Measurements from ENCODE around the gene SPOCK1.
"Not testable (repeated sequence)": the region's sequence is repeated elsewhere in the genome, so short reads cannot be mapped to it uniquely, and the experiment has no call there.

The SPOCK1 gene

GRCh38 chr5:137395011-137395755 lies 103.9 kb downstream of the SPOCK1 start:
- H3K4me3 ChIP-seq (ENCODE audit: low read length) = no peak overlapping the region
- H3K27me3 ChIP-seq (replicated peaks; ENCODE audit: control insufficient read depth, insufficient read depth, low read length) = no peaks in the 10 kb centered on the region
- H3K36me3 ChIP-seq (ENCODE audit: control insufficient read depth, insufficient read depth, low read length, severe bottlenecking) = no peaks in the 10 kb centered on the region
- H3K9me3 ChIP-seq (ENCODE audit: control insufficient read depth, low read length) = no peaks in the 10 kb centered on the region
- H3K9ac ChIP-seq (ENCODE audit: low read length) = no peak overlapping the region
- no peak for DNase-seq (ENCODE audit: low read depth)
- peaks cover 12% of the 10 kb centered on the region for H3K4me1 ChIP-seq (ENCODE audit: control insufficient read depth, insufficient read depth, low read length)

- H3K36me3 ChIP-seq (ENCODE audit: control insufficient read depth, insufficient read depth, low read length, severe bottlenecking) = no peaks in the 10 kb centered on the region
- H3K9ac ChIP-seq (ENCODE audit: low read length) = no peak overlapping the region
- no peaks in the 10 kb centered on the region for H3K9me3 ChIP-seq (ENCODE audit: control insufficient read depth, low read length)
- DNase-seq (ENCODE audit: low read depth) = no peak
- H3K27me3 ChIP-seq (replicated peaks; ENCODE audit: control insufficient read depth, insufficient read depth, low read length) = no peaks in the 10 kb centered on the region
- H3K4me1 ChIP-seq (ENCODE audit: control insufficient read depth, insufficient read depth, low read length) = peaks cover 12% of the 10 kb centered on the region
- H3K4me3 ChIP-seq (ENCODE audit: low read length) = no peak overlapping the region
Observed at GRCh38 chr5:137394380-137394779, 104.7 kb downstream of the SPOCK1 start.

GRCh38 chr5:137393196-137393993 lies 105.7 kb downstream of the SPOCK1 start:
- H3K36me3 ChIP-seq (ENCODE audit: control insufficient read depth, insufficient read depth, low read length, severe bottlenecking) = no peaks in the 10 kb centered on the region
- H3K9ac ChIP-seq (ENCODE audit: low read length) = no peak overlapping the region
- no peaks in the 10 kb centered on the region for H3K9me3 ChIP-seq (ENCODE audit: control insufficient read depth, low read length)
- H3K27me3 ChIP-seq (replicated peaks; ENCODE audit: control insufficient read depth, insufficient read depth, low read length) = no peaks in the 10 kb centered on the region
- peaks cover 14% of the 10 kb centered on the region for H3K4me1 ChIP-seq (ENCODE audit: control insufficient read depth, insufficient read depth, low read length)
- no peak overlapping the region for H3K4me3 ChIP-seq (ENCODE audit: low read length)
- no peak for DNase-seq (ENCODE audit: low read depth)

- Histone ChIP-seq H3K9me3 (ENCODE audit: control insufficient read depth, low read length) (no peaks in the 10 kb centered on the region), H3K4me3 (ENCODE audit: low read length) (no peak overlapping the region), H3K4me1 (ENCODE audit: control insufficient read depth, insufficient read depth, low read length) (peaks cover 14% of the 10 kb centered on the region), H3K27me3 (replicated peaks; ENCODE audit: control insufficient read depth, insufficient read depth, low read length) (no peaks in the 10 kb centered on the region), H3K36me3 (ENCODE audit: control insufficient read depth, insufficient read depth, low read length, severe bottlenecking) (no peaks in the 10 kb centered on the region), H3K9ac (ENCODE audit: low read length) (no peak overlapping the region)
- DNase-seq (ENCODE audit: low read depth) = no peak
Observed at GRCh38 chr5:137392261-137392660, 106.9 kb downstream of the SPOCK1 start.

- not testable (repeated sequence) for H3K27me3 ChIP-seq (replicated peaks; ENCODE audit: control insufficient read depth, insufficient read depth, low read length); DNase-seq (ENCODE audit: low read depth); H3K9ac ChIP-seq (ENCODE audit: low read length); H3K9me3 ChIP-seq (ENCODE audit: control insufficient read depth, low read length); H3K36me3 ChIP-seq (ENCODE audit: control insufficient read depth, insufficient read depth, low read length, severe bottlenecking); H3K4me3 ChIP-seq (ENCODE audit: low read length)
- H3K4me1 ChIP-seq (ENCODE audit: control insufficient read depth, insufficient read depth, low read length) = peaks cover 14% of the 10 kb centered on the region
Observed at GRCh38 chr5:137391044-137391443, 108.1 kb downstream of the SPOCK1 start.

GRCh38 chr5:137389042-137389441 lies 110.1 kb downstream of the SPOCK1 start:
- Histone ChIP-seq H3K9me3 (ENCODE audit: control insufficient read depth, low read length) (no peaks in the 10 kb centered on the region), H3K4me1 (ENCODE audit: control insufficient read depth, insufficient read depth, low read length) (peaks cover 8% of the 10 kb centered on the region), H3K36me3 (ENCODE audit: control insufficient read depth, insufficient read depth, low read length, severe bottlenecking) (no peaks in the 10 kb centered on the region), H3K9ac (ENCODE audit: low read length) (no peak overlapping the region), H3K27me3 (replicated peaks; ENCODE audit: control insufficient read depth, insufficient read depth, low read length) (no peaks in the 10 kb centered on the region), H3K4me3 (ENCODE audit: low read length) (no peak overlapping the region)
- DNase-seq (ENCODE audit: low read depth) = no peak

GRCh38 chr5:137385064-137385463 lies 114.1 kb downstream of the SPOCK1 start:
- H3K4me1 ChIP-seq (ENCODE audit: control insufficient read depth, insufficient read depth, low read length) = peaks cover 18% of the 10 kb centered on the region
- H3K36me3 ChIP-seq (ENCODE audit: control insufficient read depth, insufficient read depth, low read length, severe bottlenecking) = no peaks in the 10 kb centered on the region

GRCh38 chr5:137383909-137384308 lies 115.2 kb downstream of the SPOCK1 start:
- H3K9ac ChIP-seq (ENCODE audit: low read length) = no peak overlapping the region
- H3K9me3 ChIP-seq (ENCODE audit: control insufficient read depth, low read length) = peaks cover 8% of the 10 kb centered on the region
- peaks cover 16% of the 10 kb centered on the region for H3K4me1 ChIP-seq (ENCODE audit: control insufficient read depth, insufficient read depth, low read length)
- no peaks in the 10 kb centered on the region for H3K27me3 ChIP-seq (replicated peaks; ENCODE audit: control insufficient read depth, insufficient read depth, low read length)
- H3K4me3 ChIP-seq (ENCODE audit: low read length) = no peak overlapping the region
- H3K36me3 ChIP-seq (ENCODE audit: control insufficient read depth, insufficient read depth, low read length, severe bottlenecking) = no peaks in the 10 kb centered on the region
- no peak for DNase-seq (ENCODE audit: low read depth)

More at GRCh38 chr5:137385064-137385463, 114.1 kb downstream of the SPOCK1 start:
- H3K9me3 ChIP-seq (ENCODE audit: control insufficient read depth, low read length) = peaks cover 8% of the 10 kb centered on the region
- no peaks in the 10 kb centered on the region for H3K27me3 ChIP-seq (replicated peaks; ENCODE audit: control insufficient read depth, insufficient read depth, low read length)
- H3K4me3 ChIP-seq (ENCODE audit: low read length) = no peak overlapping the region
- no peak overlapping the region for H3K9ac ChIP-seq (ENCODE audit: low read length)
- DNase-seq (ENCODE audit: low read depth) = no peak

- Histone ChIP-seq H3K9ac (ENCODE audit: low read length) (no peak overlapping the region), H3K9me3 (ENCODE audit: control insufficient read depth, low read length) (peaks cover 8% of the 10 kb centered on the region), H3K36me3 (ENCODE audit: control insufficient read depth, insufficient read depth, low read length, severe bottlenecking) (no peaks in the 10 kb centered on the region)
Observed at GRCh38 chr5:137381555-137381954, 117.6 kb downstream of the SPOCK1 start.

GRCh38 chr5:137379555-137380286 lies 119.4 kb downstream of the SPOCK1 start:
- DNase-seq (ENCODE audit: low read depth) = no peak
- H3K36me3 ChIP-seq (ENCODE audit: control insufficient read depth, insufficient read depth, low read length, severe bottlenecking) = peaks cover 7% of the 10 kb centered on the region
- no peak overlapping the region for H3K9ac ChIP-seq (ENCODE audit: low read length)
- H3K4me3 ChIP-seq (ENCODE audit: low read length) = no peak overlapping the region
- H3K27me3 ChIP-seq (replicated peaks; ENCODE audit: control insufficient read depth, insufficient read depth, low read length) = no peaks in the 10 kb centered on the region
- peaks cover 12% of the 10 kb centered on the region for H3K4me1 ChIP-seq (ENCODE audit: control insufficient read depth, insufficient read depth, low read length)
- peaks cover 8% of the 10 kb centered on the region for H3K9me3 ChIP-seq (ENCODE audit: control insufficient read depth, low read length)

More at GRCh38 chr5:137381555-137381954, 117.6 kb downstream of the SPOCK1 start:
- Histone ChIP-seq H3K4me3 (ENCODE audit: low read length) (no peak overlapping the region), H3K27me3 (replicated peaks; ENCODE audit: control insufficient read depth, insufficient read depth, low read length) (no peaks in the 10 kb centered on the region), H3K4me1 (ENCODE audit: control insufficient read depth, insufficient read depth, low read length) (peaks cover 12% of the 10 kb centered on the region)
- no peak for DNase-seq (ENCODE audit: low read depth)
